Ovary (tissue), 3 donors: ENCODE data around the gene ITIH4.

Source experiments
- CTCF ChIP-seq, 3 donors: fragments of 450-650 bp in 2 of 3; fragments of 200-600 bp in 1 of 3; IDR thresholded peaks; one replicate each; pipeline versions ENCODE4 v1.5.1 to v1.8.0; 2016 to 2022; ENCODE audit warnings: antibody characterized with exemption in 3 of 3, mild to moderate bottlenecking in 1 of 3
- POLR2A ChIP-seq: fragments of 450-650 bp; IDR thresholded peaks from one replicate; pipeline ENCODE4 v1.6.1; 2017; ENCODE audit warnings: antibody characterized with exemption, mild to moderate bottlenecking, moderate library complexity
- donor health status: DM: no; HTN: no; CAD: no.

- no peak for TF ChIP-seq CTCF (IDR thresholded peaks at IDR 0.05)
- TF ChIP-seq POLR2A = no peak
These were observed 38.5 kb downstream of the ITIH4 start for GRCh38 chr3:52791928-52792327.
